CD14-positive monocyte (primary cell): Measurements from ENCODE around the gene UNC5C. TPM values are rescaled to one million over a fixed set of nuclear protein-coding genes. Genes with fewer than 3 reads are reported as not detected.

ENCODE experiments used
- DNase-seq, 3 donors: peaks; one replicate each; pipeline ENCODE4 v3.0.0-alpha.2; 2011 to 2022
- H2AFZ ChIP-seq: 2 replicates; pipeline ENCODE4 v1.6.0; 2012; ENCODE audit warnings: mild to moderate bottlenecking, low read depth, low read length, inconsistent platforms; ENCODE audit not compliant: insufficient read depth, poor library complexity, severe bottlenecking
- H3K27ac ChIP-seq, 2 donors: 1 replicate in 1 of 2; 2 replicates in 1 of 2; pipeline ENCODE4 v1.5.1; 2012 to 2013; ENCODE audit warnings: low read length in 2 of 2, control low read depth in 1 of 2, inconsistent platforms in 1 of 2, low read depth in 1 of 2, mild to moderate bottlenecking in 1 of 2
- H3K27me3 ChIP-seq, 2 donors: one replicate each; pipeline versions ENCODE4 v1.6.0 to v1.6.1; 2011 to 2013; ENCODE audit warnings: low read length in 2 of 2; ENCODE audit not compliant: control insufficient read depth in 2 of 2, insufficient read depth in 2 of 2
- H3K36me3 ChIP-seq, 2 donors: replicated peaks in 1 of 2; 1 replicate in 1 of 2; 2 replicates in 1 of 2; pipeline versions ENCODE4 v1.5.1 to v1.6.1; 2012 to 2013; ENCODE audit warnings: low read length in 2 of 2, control low read depth in 1 of 2, inconsistent platforms in 1 of 2, mild to moderate bottlenecking in 1 of 2; ENCODE audit not compliant: insufficient read depth in 2 of 2, control insufficient read depth in 1 of 2
- H3K4me1 ChIP-seq, 2 donors: 1 replicate in 1 of 2; 2 replicates in 1 of 2; pipeline versions ENCODE4 v1.5.1 to v1.6.1; 2012 to 2013; ENCODE audit warnings: low read length in 2 of 2, control low read depth in 1 of 2, inconsistent platforms in 1 of 2, mild to moderate bottlenecking in 1 of 2, moderate library complexity in 1 of 2; ENCODE audit not compliant: insufficient read depth in 2 of 2, control insufficient read depth in 1 of 2
- H3K4me2 ChIP-seq: replicated peaks from 2 replicates; pipeline ENCODE3; 2012; ENCODE audit warnings: low read length, moderate library complexity, mild to moderate bottlenecking; ENCODE audit not compliant: poor library complexity, severe bottlenecking; ENCODE audit errors: extremely low read depth
- H3K4me3 ChIP-seq, 3 experiments: fragments of 200-600 bp in 1 of 3; sonication (generic) in 1 of 3; replicated peaks in 1 of 3; 1 replicate in 2 of 3; 2 replicates in 1 of 3; pipeline ENCODE4 v1.5.1; 2011 to 2013; ENCODE audit warnings: low read length in 3 of 3, mild to moderate bottlenecking in 3 of 3, control low read depth in 2 of 3, low read depth in 2 of 3, inconsistent platforms in 1 of 3, moderate library complexity in 1 of 3
- H3K79me2 ChIP-seq: 2 replicates; pipeline ENCODE4 v1.6.0; 2012; ENCODE audit warnings: mild to moderate bottlenecking, control low read depth, inconsistent platforms, low read length, moderate library complexity; ENCODE audit not compliant: insufficient read depth
- H3K9ac ChIP-seq: 2 replicates; pipeline ENCODE4 v1.6.0; 2017; ENCODE audit warnings: low read length, mild to moderate bottlenecking; ENCODE audit not compliant: insufficient read depth, poor library complexity, severe bottlenecking
- H3K9me3 ChIP-seq, 2 donors: replicated peaks in 1 of 2; 1 replicate in 1 of 2; 2 replicates in 1 of 2; pipeline versions ENCODE4 v1.5.1 to v1.6.1; 2012 to 2013; ENCODE audit warnings: low read length in 2 of 2, control low read depth in 1 of 2; ENCODE audit not compliant: control insufficient read depth in 1 of 2, insufficient read depth in 1 of 2
- H4K20me1 ChIP-seq: 2 replicates; pipeline ENCODE4 v1.6.0; 2012; ENCODE audit warnings: mild to moderate bottlenecking, low read length, control low read depth, moderate library complexity; ENCODE audit not compliant: insufficient read depth
- H3K27ac Mint-ChIP-seq, 7 donors: one replicate each; pipeline ENCODE4 v1.8.0; 2020; ENCODE audit warnings: mild to moderate bottlenecking in 7 of 7, mixed read lengths in 7 of 7, moderate library complexity in 6 of 7, inconsistent platforms in 2 of 7
- H3K27me3 Mint-ChIP-seq, 3 donors: one replicate each; pipeline ENCODE4 v1.8.0; 2021 to 2022; ENCODE audit warnings: low read depth in 3 of 3, mild to moderate bottlenecking in 3 of 3, mixed read lengths in 3 of 3, moderate library complexity in 3 of 3, inconsistent platforms in 1 of 3
- H3K36me3 Mint-ChIP-seq, 2 donors: one replicate each; pipeline ENCODE4 v1.8.0; 2020; ENCODE audit warnings: mixed read lengths in 2 of 2, inconsistent platforms in 1 of 2, mild to moderate bottlenecking in 1 of 2
- H3K4me1 Mint-ChIP-seq: one replicate; pipeline ENCODE4 v1.8.0; 2020; ENCODE audit warnings: mild to moderate bottlenecking, mixed read lengths
- H3K4me3 Mint-ChIP-seq, 2 donors: one replicate each; pipeline ENCODE4 v1.8.0; 2020; ENCODE audit warnings: mild to moderate bottlenecking in 2 of 2, mixed read lengths in 2 of 2, moderate library complexity in 1 of 2
- H3K9me3 Mint-ChIP-seq, 7 donors: one replicate each; pipeline ENCODE4 v1.8.0; 2020 to 2022; ENCODE audit warnings: mixed read lengths in 7 of 7, mild to moderate bottlenecking in 6 of 7, moderate library complexity in 6 of 7, inconsistent platforms in 2 of 7
- WGBS: methylation state at CpG from one replicate; pipeline ENCODE4 v1.1.5; 2013; ENCODE audit warnings: missing lambda C conversion rate; ENCODE audit not compliant: insufficient coverage; 5-methylcytosine and 5-hydroxymethylcytosine counted together
- intact Hi-C, 2 donors: fragments of 100-400 bp; cut with micrococcal nuclease; formaldehyde crosslinking; loops; one replicate each; pipeline versions ENCODE4 v1.15.0 to v1.15.1; 2023
- polyA plus RNA-seq, 3 donors: library from polyadenylated mRNA; depleted of rRNA in 1 of 3; unstranded in 2 of 3; stranded (reverse) in 1 of 3; fragments of 300-500 nt in 2 of 3; fragments of >200 nt in 1 of 3; fragmentation: Illumina TruSeq in 2 of 3; gene quantifications; 1 replicate in 2 of 3; 2 replicates in 1 of 3; pipeline ENCODE4 v1.2.3, GENCODE V29; 2012 to 2021
- TF ChIP-seq, protein P1 (sequence below): fragments of 200-600 bp; IDR thresholded peaks from one replicate; pipeline ENCODE4 v1.8.0; 2022; ENCODE audit warnings: antibody characterized with exemption, mild to moderate bottlenecking

UNC5C gene
- polyA plus RNA-seq, 3 donors, result 0.03 TPM; not detected in 2

DNA sequence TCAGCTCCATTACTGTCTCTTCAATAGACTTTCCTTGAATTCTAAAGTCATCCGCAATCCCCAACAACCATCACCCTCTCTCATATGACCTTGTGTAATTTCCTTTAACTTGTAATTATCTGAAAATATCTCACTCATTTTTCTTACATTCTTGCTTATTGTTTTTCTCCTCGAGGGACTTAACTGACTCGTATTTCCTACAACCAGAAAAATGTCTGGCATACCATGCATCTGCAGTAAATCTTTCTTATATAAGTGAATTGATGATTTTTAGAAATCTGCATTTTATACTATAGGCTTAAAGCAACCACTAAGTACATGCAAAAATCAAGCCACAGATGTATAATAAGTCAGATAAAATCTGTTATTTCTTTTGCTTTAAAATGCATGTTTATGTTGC, 276.7 kb downstream of the UNC5C start:
- 100% methylated on average over 1 of the region's 3 CpGs for WGBS
- H3K79me2 ChIP-seq, result no peaks in the 10 kb centered on the region
- TF ChIP-seq, protein P1, sequence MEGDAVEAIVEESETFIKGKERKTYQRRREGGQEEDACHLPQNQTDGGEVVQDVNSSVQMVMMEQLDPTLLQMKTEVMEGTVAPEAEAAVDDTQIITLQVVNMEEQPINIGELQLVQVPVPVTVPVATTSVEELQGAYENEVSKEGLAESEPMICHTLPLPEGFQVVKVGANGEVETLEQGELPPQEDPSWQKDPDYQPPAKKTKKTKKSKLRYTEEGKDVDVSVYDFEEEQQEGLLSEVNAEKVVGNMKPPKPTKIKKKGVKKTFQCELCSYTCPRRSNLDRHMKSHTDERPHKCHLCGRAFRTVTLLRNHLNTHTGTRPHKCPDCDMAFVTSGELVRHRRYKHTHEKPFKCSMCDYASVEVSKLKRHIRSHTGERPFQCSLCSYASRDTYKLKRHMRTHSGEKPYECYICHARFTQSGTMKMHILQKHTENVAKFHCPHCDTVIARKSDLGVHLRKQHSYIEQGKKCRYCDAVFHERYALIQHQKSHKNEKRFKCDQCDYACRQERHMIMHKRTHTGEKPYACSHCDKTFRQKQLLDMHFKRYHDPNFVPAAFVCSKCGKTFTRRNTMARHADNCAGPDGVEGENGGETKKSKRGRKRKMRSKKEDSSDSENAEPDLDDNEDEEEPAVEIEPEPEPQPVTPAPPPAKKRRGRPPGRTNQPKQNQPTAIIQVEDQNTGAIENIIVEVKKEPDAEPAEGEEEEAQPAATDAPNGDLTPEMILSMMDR, result no peak
- H3K27ac ChIP-seq, result no peak overlapping the region
- peaks cover 0 to 2% (median 1%) of the 10 kb centered on the region in 3 donors for H3K27me3 Mint-ChIP-seq
- no peak overlapping the region for H3K4me3 ChIP-seq
- no peaks in the 10 kb centered on the region for H4K20me1 ChIP-seq
- no peaks in the 10 kb centered on the region for H3K4me1 ChIP-seq
- intact Hi-C loops, result no loop called here
- H3K9me3 Mint-ChIP-seq, result peaks cover 0 to 12% (median 6%) of the 10 kb centered on the region in 7 donors
- H3K27ac Mint-ChIP-seq, result no peak overlapping the region
- H3K4me1 Mint-ChIP-seq, result no peaks in the 10 kb centered on the region
- no peaks in the 10 kb centered on the region for H3K27me3 ChIP-seq
- no peak overlapping the region for H3K9ac ChIP-seq
- H3K36me3 ChIP-seq, result no peaks in the 10 kb centered on the region
- no peak overlapping the region for H2AFZ ChIP-seq
- H3K36me3 Mint-ChIP-seq, result no peaks in the 10 kb centered on the region
- DNase-seq, result no peak
- peaks cover 0 to 2% of the 10 kb centered on the region in 2 donors for H3K9me3 ChIP-seq
- no peak overlapping the region for H3K4me3 Mint-ChIP-seq
- H3K4me2 ChIP-seq, result no peak overlapping the region

DNA sequence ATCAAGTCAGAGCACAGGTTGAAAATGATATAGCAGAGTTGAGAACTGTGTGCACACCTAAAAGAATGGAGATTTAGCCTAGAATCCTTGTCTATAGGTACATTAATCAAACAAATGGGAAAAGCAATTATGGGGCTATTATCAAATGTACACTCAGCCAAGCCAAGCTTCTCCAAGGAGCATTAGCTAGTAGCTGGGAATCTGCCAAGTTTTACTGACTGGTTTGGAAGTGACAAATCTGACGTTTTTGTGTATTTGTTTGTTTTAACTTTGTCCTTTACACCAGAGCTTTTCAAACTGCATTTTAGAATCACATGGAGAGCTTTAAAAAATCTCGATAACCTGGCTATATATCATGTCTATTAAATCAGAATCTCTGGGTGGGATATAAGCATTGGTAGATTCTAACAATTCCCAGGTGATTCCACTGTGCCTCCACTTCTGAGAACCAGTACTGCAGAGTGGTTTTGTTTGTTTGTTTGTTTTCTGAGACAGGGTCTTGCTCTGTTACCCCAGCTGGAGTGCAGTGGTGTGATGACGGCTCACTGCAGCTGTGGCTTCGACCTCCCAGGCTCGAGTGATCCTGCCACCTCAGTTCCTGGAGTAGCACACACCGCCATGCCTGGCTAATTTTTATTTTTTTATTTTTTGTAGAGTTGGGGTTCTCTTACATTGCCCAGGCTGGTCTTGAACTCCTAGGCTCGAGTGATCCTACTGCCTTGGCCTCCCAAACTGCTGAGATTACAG, 279.8 kb downstream of the UNC5C start:
- H3K9ac ChIP-seq, result no peak overlapping the region

More for the DNA sequence above, 279.8 kb downstream of the UNC5C start:
- no peaks in the 10 kb centered on the region for H4K20me1 ChIP-seq
- no peaks in the 10 kb centered on the region for H3K27me3 ChIP-seq
- no peak overlapping the region for H3K4me3 ChIP-seq
- H3K27me3 Mint-ChIP-seq, result peaks cover 0 to 2% (median 1%) of the 10 kb centered on the region in 3 donors
- no peaks in the 10 kb centered on the region for H3K4me1 Mint-ChIP-seq
- intact Hi-C loops, result no loop called here
- H3K27ac Mint-ChIP-seq, result no peak overlapping the region
- H3K36me3 Mint-ChIP-seq, result no peaks in the 10 kb centered on the region
- 88% methylated on average over 4 of the region's 7 CpGs for WGBS
- no peak for DNase-seq
- H3K4me3 Mint-ChIP-seq, result no peak overlapping the region
- no peaks in the 10 kb centered on the region for H3K79me2 ChIP-seq
- no peak overlapping the region for H3K4me2 ChIP-seq
- TF ChIP-seq, protein P1, result no peak
- no peak overlapping the region for H2AFZ ChIP-seq
- H3K36me3 ChIP-seq, result no peaks in the 10 kb centered on the region
- H3K27ac ChIP-seq, result no peak overlapping the region
- peaks cover 0 to 2% of the 10 kb centered on the region in 2 donors for H3K9me3 ChIP-seq
- no peaks in the 10 kb centered on the region for H3K4me1 ChIP-seq
- peaks cover 0 to 12% (median 4%) of the 10 kb centered on the region in 7 donors for H3K9me3 Mint-ChIP-seq
